HG03575 (cell line): ENCODE results near the gene HHIPL1.

Source experiments
- ATAC-seq: cut with Tn5 transposase; IDR thresholded peaks from one replicate; pipeline ENCODE4 v1.9.1; 2021; ENCODE audit not compliant: unreplicated experiment, insufficient number of reproducible peaks, low FRiP score; ENCODE audit errors: extremely low read depth

Gene HHIPL1

GRCh38 chr14:99670361-99671234 lies 25.7 kb downstream of the HHIPL1 start:
- no peak for ATAC-seq

- no peak for ATAC-seq
Measured at GRCh38 chr14:99671235-99672224, 26.6 kb downstream of the HHIPL1 start.

GRCh38 chr14:99672506-99673304 lies 27.8 kb downstream of the HHIPL1 start:
- no peak for ATAC-seq

DNA sequence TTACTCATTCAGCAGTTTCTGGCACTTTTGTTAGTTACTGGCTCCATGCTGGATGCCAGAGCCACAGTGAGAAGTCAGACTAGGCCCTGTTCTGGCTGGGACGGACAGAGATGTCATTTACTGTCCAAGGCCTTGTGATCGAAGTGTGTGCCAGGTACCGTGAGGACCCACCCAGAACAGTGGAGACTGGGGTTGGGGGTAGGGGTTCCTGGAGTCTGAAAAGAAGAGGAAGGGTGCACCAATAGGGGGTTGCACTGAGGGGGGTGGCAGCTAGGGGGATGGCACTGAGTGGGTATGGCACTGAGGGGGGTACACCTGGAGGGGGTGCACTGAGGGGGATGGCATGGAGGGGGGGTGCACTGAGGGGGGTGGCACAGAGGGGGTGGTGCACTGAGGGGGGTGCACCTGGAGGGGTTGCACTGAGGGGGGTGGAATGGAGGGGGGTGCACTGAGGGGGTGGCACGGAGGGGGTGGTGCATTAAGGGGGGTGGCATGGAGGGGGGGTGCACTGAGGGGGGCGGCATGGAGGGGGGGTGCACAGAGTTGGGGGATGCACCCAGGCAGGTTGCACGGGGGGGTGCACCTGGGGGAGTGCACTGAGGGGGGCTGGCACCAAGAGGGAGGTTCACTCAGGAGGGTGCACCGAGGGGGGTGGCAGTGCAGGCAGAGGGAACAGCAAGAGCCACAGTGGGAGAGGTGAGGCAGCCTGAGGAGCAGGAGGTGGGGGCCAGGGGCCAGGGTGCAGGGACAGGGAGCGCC lies 28.6 kb downstream of the HHIPL1 start:
- no peak for ATAC-seq

- no peak for ATAC-seq
Measured at GRCh38 chr14:99674064-99674650, 29.2 kb downstream of the HHIPL1 start.

- no peak for ATAC-seq
Measured at GRCh38 chr14:99674776-99675381, 29.9 kb downstream of the HHIPL1 start.

DNA sequence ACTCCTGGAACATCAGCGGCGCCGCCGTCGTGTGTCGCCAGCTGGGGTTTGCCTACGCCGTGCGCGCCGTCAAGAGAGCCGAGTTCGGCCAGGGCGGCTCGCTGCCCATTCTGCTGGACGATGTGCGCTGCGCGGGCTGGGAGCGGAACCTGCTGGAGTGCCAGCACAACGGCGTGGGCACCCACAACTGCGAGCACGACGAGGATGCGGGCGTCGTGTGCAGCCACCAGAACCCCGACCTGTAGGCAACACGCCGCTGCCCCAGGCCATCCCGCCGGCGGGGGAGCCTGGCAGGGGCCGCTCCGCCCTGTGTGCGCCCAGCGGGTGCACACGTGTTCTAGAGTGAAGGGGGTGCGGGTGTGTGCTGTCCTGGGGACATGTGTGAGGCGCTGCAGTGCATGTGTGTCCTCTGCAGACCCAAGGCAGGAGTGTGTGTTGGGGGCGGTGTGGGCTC lies 30.5 kb downstream of the HHIPL1 start:
- no peak for ATAC-seq

DNA sequence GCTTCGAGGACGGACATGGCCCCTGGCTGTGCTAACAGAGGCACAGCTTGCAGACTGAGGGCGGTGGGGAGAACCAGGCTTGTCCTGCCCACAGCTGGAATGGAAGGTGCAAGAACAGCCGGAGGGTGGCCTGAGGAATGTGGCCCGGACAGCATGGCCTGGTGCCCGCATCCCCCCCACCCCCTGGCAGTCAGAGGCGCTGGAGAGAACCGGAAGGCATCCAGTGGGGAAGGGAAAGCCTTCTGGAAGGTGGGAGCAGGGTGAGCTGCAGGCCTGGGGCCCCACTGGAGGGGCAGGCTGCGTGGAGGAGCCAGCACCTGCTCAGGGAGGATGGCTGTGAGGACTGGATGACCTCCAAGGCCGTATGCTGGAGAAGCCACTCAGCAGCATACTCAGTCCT lies 31.0 kb downstream of the HHIPL1 start:
- ATAC-seq: no peak

DNA sequence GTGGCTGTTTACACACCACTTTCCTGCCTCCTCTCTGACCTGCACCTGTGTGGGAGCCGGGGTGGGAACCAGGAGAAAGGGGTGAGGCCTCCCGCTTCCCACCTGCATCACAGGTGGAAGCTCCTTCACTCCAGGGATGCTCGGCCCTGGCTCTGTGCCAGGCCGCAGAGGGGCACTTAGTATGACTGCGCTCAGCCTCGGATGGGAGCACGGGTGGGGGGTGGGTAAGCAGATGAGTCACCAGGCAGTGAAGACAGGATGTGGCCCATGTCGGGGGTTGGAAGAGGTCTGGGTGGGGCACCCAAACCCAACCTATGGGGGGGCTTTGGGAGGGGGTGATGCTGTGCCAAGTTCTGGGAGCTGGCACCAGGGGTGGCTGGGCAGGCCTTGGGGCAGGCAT lies 31.7 kb downstream of the HHIPL1 start:
- ATAC-seq: no peak

- no peak for ATAC-seq
Measured at GRCh38 chr14:99677231-99678140, 32.6 kb downstream of the HHIPL1 start.

GRCh38 chr14:99678198-99678597 lies 33.3 kb downstream of the HHIPL1 start:
- ATAC-seq: no peak

- ATAC-seq: no peak
Measured at GRCh38 chr14:99679111-99679510, 34.2 kb downstream of the HHIPL1 start.

DNA sequence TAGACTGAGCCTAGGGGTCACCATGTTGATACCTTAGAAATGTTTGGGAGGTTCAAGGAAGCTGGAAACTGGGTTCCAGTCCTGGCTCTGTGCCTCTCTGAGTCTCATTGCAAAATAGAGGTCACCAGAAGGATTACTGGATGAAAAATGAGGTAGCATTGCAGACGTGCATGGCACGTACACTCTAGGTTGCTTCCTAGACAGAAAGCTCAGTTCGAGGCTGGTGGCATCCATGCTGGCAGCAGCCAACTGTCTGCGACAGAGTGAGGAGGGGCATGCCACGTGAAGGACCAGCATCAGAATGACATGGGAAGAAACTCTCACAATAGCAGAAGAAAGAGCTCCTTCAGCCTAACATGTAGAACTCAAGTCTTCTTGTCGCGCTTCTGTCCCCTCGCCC lies 34.6 kb downstream of the HHIPL1 start:
- no peak for ATAC-seq

GRCh38 chr14:99679996-99680395 lies 35.1 kb downstream of the HHIPL1 start:
- ATAC-seq: no peak

DNA sequence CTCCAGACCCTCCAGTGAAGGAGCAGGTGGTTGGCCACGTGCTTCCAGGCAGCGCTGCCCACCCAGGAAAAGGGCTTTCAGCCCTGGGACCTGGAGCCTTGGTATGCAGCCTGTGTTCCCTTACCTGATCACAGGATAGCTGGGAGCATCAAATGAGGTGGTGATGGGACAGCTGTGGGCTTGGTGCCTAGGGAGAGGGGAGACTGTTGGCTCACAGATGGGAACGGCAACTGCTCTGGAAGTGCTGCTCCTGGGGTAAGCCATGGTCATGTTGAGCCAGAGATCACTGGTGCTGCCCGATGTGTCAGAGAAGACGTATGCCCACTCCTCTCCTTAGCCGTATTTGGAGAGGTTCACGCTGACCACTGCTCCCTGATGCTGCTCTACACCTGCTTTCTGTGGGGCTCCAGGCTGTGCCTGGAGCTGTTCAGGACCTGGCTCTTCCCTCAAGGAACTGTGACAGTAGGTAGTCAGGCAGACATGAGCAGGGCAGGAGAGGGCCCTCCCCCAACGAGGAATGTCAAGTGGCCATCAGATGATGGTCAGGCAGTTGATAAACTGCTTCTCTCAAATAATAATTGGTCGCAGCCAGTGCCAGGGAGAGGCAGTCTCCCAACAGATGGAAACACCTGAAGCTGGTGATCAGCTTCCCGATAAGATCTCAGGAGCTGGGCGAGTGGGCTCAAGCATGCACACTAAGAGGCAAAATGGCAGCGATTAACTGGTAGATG lies 36.3 kb downstream of the HHIPL1 start:
- no peak for ATAC-seq

DNA sequence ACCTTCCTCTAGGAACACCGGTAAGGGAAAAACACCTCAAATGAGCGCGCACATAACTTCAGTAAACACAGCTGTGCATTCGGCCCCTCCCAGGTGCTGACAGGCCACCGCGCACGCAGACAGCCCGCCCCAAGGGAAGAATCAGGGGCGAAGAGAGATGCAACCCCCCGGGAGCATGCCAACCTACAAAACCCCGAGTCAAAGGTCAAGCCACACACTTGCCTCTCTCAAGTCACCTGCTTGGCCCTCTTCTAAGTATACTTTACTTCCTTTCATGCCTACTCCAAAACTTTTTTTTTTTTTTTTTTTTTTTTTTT lies 36.9 kb downstream of the HHIPL1 start:
- ATAC-seq: no peak
